Stimulated activated CD4-positive, alpha-beta T cell treated with anti-CD3 and anti-CD28 coated beads, TNF-alpha, amount 100 ng/mL, for 24 hours (primary cell): ENCODE measurements around the gene PNMT.

ENCODE experiments used
- DNase-seq, 3 experiments: peaks; one replicate each; pipeline ENCODE4 v3.0.0-alpha.2; 2020; ENCODE audit warnings: low read depth in 3 of 3

The PNMT gene

DNA sequence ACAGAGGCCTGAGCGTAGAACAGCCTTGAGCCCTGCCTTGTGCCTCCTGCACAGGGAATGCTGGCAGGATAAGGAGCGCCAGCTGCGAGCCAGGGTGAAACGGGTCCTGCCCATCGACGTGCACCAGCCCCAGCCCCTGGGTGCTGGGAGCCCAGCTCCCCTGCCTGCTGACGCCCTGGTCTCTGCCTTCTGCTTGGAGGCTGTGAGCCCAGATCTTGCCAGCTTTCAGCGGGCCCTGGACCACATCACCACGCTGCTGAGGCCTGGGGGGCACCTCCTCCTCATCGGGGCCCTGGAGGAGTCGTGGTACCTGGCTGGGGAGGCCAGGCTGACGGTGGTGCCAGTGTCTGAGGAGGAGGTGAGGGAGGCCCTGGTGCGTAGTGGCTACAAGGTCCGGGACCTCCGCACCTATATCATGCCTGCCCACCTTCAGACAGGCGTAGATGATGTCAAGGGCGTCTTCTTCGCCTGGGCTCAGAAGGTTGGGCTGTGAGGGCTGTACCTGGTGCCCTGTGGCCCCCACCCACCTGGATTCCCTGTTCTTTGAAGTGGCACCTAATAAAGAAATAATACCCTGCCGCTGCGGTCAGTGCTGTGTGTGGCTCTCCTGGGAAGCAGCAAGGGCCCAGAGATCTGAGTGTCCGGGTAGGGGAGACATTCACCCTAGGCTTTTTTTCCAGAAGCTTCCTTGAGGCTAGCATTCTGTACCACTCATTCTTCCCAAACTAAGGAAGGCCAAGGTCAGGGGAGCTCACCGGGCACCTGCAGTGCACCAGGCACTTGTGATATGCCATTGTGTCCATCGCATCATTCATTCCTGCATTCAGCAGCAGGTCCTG lies 1.9 kb downstream of the PNMT start:
- no peak for DNase-seq

DNA sequence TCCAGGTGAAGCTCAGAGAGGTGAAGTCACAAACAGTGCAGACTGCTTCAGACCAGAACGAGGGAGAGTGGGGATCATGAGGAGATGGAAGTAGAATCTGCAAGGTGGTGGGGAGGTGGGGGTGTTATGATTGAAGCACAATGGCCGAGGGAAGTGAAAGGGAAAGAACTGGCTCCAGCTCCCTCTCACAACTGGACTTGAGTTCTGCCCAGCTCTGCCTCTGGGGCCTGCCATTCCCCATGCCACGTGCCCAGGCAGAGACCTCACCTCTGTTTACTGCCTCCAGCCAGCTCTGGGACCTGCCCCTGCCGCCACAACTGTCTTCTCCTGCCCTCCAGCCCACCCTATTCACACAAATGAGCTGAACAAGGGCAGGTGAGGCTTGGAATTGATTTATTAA lies 2.5 kb downstream of the PNMT start:
- DNase-seq: no peak

DNA sequence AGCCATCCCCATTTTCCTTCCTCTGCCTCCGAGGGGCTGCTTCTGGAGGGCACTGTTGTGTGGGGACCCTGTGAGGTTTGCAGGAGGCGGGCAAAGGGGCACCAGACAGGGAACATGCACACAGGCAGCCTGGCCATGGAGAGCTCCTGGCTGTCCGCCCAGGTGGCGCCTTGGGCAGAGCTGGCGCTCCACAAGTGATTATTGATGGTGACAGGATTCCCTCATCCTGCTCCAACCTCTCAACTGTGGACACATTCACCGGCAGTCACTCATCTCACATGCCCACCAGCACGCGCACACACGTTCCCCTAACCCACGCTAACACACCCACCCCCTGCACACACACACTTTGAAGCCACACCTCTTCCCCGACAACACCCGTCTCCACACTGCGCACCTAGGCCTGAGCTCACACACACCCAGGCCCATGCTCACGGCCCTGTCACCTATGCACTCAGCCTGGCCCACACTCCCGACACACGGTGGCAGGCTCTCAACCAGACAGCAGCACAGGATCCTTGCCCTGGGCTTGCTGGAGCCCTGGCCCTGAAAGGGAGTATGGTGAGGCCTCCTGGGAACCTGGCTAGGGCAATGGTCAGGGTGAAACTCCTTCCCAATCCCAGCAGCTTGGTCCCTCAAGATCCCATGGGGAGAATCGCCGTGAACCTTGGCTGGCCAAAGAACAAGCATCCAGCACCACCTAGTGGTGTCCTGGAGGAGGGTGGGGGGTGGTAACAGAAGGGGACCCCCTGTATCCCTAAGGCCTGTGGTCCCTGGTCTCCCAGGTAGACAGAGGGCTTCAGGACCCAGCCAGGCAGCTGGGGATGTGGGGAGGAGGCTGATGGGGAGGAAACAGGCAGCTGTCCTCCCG lies 3.6 kb downstream of the PNMT start:
- DNase-seq: no peak

DNA sequence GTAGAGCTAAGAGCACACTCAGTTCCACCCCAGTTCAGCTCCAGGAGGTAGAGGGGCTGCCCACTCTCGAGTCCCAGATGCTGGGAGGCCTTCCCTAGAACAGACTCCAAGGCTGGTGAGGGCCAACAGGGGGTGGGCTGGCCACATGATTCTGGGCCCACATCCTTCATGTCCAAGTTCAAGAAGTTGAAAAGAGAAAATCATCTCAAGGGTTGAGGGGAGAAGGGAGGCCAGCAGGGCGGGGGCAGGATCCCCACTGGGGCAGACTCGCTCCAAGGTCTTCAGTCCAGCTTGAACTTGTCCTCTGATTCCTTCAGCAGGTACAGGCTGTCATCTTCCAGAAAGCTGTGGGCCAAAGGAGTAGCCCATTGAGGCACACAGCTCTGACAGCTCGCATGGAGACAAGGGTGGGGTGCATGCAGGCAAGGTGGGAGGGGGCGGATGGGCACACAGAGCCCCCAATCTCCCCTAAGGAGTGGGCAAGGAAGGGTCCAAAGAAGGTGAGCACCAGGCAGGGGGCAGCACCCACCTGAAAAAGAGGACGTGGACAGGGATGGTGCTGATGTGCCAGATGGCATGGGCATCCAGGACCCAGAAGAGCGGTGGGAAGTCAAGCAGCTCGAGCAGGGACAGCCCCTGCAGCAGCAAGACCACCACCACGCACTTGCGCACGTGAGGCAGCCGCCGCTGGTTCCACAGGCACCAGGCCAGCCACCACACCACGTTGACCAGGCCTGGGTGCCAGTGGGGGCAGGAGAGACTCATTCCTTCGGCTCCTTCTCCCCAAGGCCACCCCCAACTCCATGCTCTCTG lies 4.5 kb downstream of the PNMT start:
- no peak for DNase-seq

GRCh38 chr17:39673335-39674081 lies 5.3 kb downstream of the PNMT start:
- no peak for DNase-seq

DNA sequence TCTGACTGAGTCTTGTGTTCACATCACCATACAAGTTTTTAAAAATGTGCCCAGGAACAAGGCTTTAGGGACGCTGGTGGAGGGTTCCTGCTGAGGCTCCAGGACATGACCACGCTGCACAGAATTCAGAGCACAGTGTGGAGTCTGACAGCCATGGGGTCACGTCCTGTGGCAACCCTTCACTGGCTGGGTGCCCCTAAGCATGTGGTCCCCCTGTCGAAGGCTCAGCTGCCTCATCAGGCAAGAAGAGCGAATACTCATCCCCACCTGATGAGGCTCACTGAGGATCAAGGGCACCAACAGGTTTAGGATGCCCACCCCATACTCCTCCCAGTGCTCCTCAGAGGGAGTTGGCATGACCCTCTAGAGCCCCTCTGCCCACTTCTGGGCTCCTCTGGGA lies 5.9 kb downstream of the PNMT start:
- DNase-seq: no peak

- DNase-seq: no peak
Observed at GRCh38 chr17:39674702-39675389, 6.6 kb downstream of the PNMT start.

DNA sequence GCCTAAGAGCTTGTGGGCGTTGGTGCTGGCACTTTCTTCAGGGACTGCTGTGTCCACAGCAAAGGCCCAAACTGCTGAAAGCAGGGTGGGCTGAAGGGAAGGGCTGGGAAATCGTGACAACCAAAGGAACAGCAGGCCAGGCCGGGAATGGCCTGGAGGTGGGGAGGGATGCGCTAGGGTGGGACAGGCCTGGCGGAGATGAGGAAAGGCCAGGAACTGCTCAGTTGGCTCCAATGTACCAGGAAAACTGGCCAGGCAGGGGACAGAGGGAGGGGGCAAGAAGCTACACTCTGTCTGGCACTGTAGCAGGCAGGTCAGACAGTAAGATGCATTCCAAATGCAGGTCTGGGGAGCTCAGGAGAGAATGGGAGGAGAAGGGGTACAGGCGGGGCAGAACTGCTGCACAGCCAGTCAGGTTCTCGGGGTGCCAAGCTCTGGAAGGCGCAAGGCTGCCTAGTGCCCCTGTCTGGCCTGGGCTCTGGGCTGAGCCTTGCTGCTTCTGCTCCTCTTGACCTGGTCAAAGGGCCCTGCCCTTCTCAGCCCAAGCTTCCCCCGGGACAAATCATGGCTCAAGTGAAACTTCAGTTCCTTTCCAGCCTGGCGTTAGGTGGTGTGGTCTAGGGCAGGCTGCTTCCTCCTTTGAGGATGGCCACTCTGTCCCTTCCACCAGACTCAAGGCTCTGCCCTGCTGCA lies 7.3 kb downstream of the PNMT start:
- no peak for DNase-seq

DNA sequence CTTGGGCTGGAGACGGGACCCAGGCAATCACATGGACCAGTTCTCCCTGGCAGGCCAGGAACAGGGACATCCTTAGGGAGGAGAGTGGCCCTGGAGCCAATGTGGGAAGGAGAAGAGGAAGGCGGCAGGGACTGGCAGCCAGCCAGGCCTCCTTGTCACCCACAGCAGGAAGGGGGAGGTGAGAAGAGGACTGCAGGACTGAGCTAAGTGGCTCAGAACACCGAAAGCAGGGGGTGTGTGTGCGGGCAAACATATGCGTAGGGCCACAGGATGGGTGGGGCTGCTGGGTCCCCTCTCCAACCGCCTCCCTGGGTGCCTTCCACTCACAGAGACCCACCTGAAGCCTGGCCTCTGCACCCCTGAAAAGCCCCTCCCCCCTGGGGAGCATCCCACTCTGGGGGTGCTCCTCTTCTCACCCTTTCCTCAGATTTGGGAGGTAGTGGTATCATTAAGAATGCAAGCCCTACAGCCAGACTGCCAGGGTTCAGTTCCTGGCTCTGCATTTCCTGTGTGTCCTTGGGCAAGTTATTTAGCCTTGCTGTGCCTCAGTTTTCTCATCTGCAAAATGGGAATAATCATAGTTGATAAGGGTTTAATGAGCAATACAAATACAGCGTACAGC lies 8.1 kb downstream of the PNMT start:
- DNase-seq: peak in 1 of 3 experiments; percentile 36

DNA sequence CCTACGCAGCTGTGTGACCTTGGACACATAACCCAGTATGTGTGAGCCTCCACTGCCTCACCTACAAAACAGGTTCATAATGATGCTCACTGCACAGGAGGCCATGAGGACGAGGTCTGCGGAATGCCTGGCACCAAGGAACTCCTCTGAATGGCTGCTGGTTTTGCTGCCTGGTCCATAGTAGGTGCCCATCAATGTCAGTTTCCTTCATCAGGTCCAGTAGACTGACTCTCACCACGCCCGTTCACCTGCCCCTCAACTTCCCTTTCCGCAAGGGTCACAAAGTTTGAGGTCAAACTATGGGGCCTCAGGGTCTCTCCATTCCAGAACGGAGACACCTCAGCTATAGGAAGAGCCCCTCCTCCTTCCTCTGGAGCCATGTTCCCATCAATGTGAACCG lies 8.8 kb downstream of the PNMT start:
- no peak for DNase-seq

DNA sequence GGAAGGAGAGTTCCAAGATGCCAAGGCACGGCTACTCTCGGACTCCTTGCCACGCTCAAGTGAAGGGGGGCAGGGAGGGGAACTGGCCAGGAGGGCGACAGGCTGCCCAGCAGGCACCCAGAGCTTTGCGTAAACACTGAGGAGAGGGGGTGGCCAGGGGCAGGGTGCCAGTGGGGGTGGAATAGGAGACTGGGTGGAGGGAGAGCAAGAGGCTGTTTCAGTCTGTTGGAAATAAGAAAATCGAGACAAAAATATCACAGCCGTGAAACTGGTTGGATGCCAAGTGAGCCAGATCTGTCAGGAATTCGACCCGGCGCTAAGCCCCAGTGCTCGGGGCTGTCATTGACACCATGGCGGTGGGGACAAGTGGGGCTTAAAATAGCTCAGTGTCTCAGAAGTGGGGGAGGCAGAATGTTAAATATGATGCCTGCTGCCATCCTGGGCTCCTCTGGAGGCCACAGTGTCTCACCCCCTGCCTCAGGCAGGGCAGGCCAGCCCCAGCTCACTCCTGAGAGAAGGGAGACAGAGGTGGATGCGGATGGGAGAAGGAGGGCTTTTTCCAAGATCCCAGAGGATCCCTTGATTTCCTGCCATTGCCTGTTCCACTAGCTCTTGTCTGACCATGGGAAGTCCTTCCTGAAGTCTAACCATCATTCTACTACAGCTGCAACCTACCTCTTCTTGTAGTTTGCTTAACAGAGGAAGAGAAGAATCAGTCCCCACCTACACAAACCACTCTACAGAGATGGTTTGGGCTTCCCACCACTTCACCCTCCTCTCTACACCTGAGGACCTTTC lies 9.5 kb downstream of the PNMT start:
- DNase-seq: no peak

DNA sequence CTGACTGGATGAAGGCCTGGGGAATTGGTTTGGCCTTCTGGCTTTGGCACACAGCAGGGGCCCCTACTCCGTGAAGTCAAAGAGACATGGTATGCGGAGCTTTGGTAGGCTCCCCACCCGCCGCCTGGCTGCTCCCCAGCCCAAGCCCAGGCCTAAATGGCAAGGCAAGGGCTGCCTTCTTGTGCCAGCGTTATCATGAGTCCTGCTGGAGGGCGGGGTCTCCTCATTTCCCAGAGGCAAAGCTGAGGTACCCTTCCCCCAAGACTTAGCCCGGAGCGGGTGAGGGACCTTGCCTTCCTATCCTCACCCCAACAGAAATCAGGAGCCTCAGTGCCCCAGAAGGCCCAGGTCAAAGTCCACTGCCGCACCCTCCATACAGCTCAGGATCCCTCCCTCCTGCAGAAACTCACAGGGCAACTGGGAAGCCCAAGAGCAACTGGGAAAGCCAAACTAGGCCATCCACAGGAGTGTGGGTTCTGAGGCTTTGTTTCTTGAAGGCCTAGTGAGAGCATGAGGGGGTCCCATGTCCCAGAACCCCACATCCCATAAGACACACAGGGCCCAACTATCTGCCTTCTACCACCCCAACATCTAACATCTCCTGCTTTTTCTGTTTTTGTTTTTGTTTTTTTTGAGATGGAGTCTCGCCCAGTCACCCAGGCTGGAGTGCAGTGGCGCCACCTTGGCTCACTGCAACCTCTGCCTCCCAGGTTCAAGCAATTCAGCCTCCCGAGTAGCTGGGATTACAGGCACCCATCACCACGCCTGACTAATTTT lies 10.3 kb downstream of the PNMT start:
- no peak for DNase-seq

DNA sequence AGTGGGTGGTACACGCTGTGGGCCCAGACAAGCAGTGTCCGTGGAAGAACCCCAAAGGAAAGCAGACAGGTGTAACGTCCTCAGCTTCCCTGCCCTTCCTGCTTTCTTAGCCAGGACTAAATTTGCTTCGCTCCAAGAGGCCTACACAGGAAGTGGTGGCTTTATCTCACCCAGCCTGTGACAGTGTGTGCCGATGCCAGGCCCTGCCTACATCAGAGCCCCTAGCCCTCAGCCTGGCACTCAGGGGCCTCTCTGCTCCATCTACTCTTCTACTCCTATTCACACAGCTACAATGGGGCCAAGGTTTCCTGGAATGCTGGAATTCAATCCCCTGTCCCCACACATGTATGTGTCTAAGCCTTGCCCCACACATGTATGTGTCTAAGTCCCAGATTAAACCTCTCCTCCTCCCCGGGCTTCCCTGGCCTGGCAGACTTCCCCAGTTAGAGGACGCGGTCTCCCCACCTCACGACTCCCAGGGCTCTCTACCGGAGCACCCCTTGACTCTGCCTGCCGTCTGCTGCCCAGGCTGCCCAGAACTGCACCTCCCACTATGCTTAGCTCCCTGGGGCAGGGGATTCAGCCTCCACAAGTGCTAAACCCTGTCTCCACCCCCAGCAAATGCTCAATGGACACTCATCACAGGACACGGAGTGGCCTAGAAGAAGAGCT lies 11.4 kb downstream of the PNMT start:
- no peak for DNase-seq

DNA sequence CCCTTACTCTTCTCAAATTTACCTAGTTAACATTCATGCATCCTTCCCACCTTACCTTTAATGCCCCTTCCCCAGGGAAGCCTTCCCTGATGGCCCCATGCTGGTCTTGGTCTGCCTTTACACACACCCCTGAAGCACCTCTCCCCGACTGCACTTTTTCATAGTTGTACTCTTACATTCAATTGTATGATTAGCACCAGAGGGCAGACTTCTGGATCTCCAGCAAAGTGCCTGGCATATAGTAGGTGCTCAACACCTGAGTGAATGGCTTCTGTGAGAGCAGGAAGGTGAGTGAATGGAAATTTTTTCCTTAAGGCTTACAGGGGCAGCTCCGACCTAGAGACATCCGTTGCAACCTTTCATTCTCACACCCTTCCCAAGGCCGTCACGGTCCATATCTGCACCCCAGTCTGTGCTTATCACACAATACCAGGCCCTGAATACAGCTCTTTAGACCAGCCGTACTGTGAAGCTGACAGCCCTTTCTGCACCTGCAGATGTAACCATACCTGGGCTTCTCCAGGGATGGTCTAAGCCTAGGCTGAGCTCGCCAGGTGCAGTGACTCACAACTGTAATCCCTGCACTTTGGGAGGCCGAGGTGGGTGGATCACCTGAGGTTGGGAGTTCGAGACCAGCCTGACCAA lies 15.2 kb downstream of the PNMT start:
- no peak for DNase-seq

- DNase-seq: no peak
Observed at GRCh38 chr17:39684369-39685192, 16.3 kb downstream of the PNMT start.

DNA sequence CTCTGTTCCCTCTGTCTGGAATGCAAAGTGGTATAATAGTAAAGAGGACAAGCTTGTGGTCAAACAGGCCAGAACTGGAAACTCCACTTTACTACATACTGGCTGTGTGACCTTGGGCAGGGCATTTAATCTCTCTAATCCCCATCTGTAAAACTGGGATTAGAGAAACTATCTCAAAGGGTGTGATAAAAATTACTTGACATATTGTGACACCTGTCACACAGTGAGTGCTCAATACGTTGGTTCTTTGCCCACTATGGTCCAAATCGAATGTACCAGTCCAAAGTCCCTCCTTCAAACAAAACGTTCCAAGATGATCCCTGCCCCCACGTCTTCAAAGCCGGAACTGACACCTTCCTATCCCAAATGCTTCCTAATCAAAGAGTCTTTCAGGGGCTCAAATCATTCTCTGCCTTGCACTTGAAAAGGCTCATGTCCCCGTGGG lies 18.9 kb downstream of the PNMT start:
- DNase-seq: no peak
